K562 (cell line): ENCODE results near the gene TNFAIP1. TPM values are rescaled to one million over a fixed set of nuclear protein-coding genes. Genes with fewer than 3 reads are reported as not detected.

Source experiments
- ARID2 ChIP-seq: fragments of 450-650 bp; IDR thresholded peaks from 2 replicates; pipeline ENCODE4 v1.6.1; 2017; ENCODE audit warnings: antibody characterized with exemption, mild to moderate bottlenecking
- BCL6 ChIP-seq: fragments of 250-450 bp; sonication (Bioruptor Pico); IDR thresholded peaks from 2 replicates; pipeline ENCODE4 v1.4.0; 2020
- BRF1 ChIP-seq: IDR thresholded peaks from 3 replicates; pipeline ENCODE4 v1.6.1; 2011; ENCODE audit warnings: borderline replicate concordance, mild to moderate bottlenecking; ENCODE audit not compliant: insufficient read length; ENCODE audit errors: extremely low read depth
- CAMTA2 ChIP-seq: fragments of 250-450 bp; sonication (Bioruptor Pico); conservative IDR thresholded peaks from 2 replicates; pipeline ENCODE4 v1.5.1; 2022
- CBFA2T3 ChIP-seq: fragments of 450-650 bp; IDR thresholded peaks from 2 replicates; pipeline ENCODE4 v1.6.1; 2017
- CBX2 ChIP-seq: fragments of 200-600 bp; sonication (generic); IDR thresholded peaks from one replicate; pipeline ENCODE4 v1.6.1; 2012; ENCODE audit warnings: mild to moderate bottlenecking, low read length, inconsistent platforms; ENCODE audit not compliant: insufficient read depth, poor library complexity, severe bottlenecking
- EP400 ChIP-seq: fragments of 450-650 bp; IDR thresholded peaks from 2 replicates; pipeline ENCODE4 v1.6.1; 2017; ENCODE audit warnings: antibody characterized with exemption, mild to moderate bottlenecking, moderate library complexity
- GABPB1 ChIP-seq: sonication (generic); formaldehyde crosslinking; IDR thresholded peaks from 2 replicates; pipeline ENCODE4 v1.8.0; 2022; ENCODE audit warnings: mild to moderate bottlenecking, missing genetic modification reagents
- GTF2E2 ChIP-seq: fragments of 200-800 bp; sonication (Bioruptor generic); IDR thresholded peaks from 2 replicates; pipeline ENCODE4 v1.6.1; 2016; ENCODE audit warnings: missing genetic modification characterization, missing compliant biosample characterization
- HOXB6 ChIP-seq: fragments of 250-450 bp; sonication (Bioruptor Pico); IDR thresholded peaks from 2 replicates; pipeline ENCODE4 v1.5.1; 2022; ENCODE audit warnings: mild to moderate bottlenecking, borderline replicate concordance
- KDM5B ChIP-seq: fragments of 200-600 bp; sonication (generic); IDR thresholded peaks from 2 replicates; pipeline ENCODE4 v1.6.1; 2012; ENCODE audit warnings: low read depth, mild to moderate bottlenecking, moderate library complexity, low read length, control low read depth, inconsistent platforms; ENCODE audit not compliant: insufficient replicate concordance
- MAX ChIP-seq: sonication (generic); formaldehyde crosslinking; IDR thresholded peaks from 2 replicates; pipeline ENCODE4 v1.9.0; 2022; ENCODE audit warnings: mild to moderate bottlenecking, missing genetic modification reagents
- PHTF2 ChIP-seq: fragments of 250-450 bp; sonication (Bioruptor Pico); IDR thresholded peaks from 2 replicates; pipeline ENCODE4 v1.5.0; 2021; ENCODE audit warnings: mild to moderate bottlenecking
- RBBP5 ChIP-seq: fragments of 200-600 bp; sonication (generic); IDR thresholded peaks from 2 replicates; pipeline ENCODE4 v1.6.1; 2012; ENCODE audit warnings: borderline replicate concordance, mild to moderate bottlenecking, low read length, control low read depth, inconsistent platforms; ENCODE audit not compliant: insufficient read depth, poor library complexity, severe bottlenecking
- RBM34 ChIP-seq: fragments of 200-400 bp; formaldehyde crosslinking; IDR thresholded peaks from 2 replicates; pipeline ENCODE4 v1.6.1; 2018; ENCODE audit warnings: low read length, borderline replicate concordance; ENCODE audit not compliant: insufficient read depth
- SIN3B ChIP-seq: fragments of 450-650 bp; IDR thresholded peaks from 2 replicates; pipeline ENCODE4 v1.6.1; 2017; ENCODE audit warnings: low read depth, mild to moderate bottlenecking, moderate library complexity
- STAT5B ChIP-seq: fragments of 250-450 bp; sonication (Bioruptor Pico); IDR thresholded peaks from 2 replicates; pipeline ENCODE4 v1.8.0; 2021; ENCODE audit warnings: mild to moderate bottlenecking, inconsistent platforms
- TCF7L2 ChIP-seq: fragments of 150-350 bp; IDR thresholded peaks from 2 replicates; pipeline ENCODE4 v1.6.1; 2016; ENCODE audit warnings: low read depth, mild to moderate bottlenecking, low read length, moderate library complexity
- UBTF ChIP-seq, 2 experiments: IDR thresholded peaks; 2 replicates each; pipeline ENCODE4 v1.6.1; 2012; ENCODE audit warnings: improper control_type of control experiment in 2 of 2, low read depth in 2 of 2, low read length in 2 of 2, borderline replicate concordance in 1 of 2
- ZNF197 ChIP-seq: fragments of 200-800 bp; sonication (Bioruptor generic); IDR thresholded peaks from 2 replicates; pipeline ENCODE4 v1.6.1; 2016; ENCODE audit warnings: low read depth, missing genetic modification characterization, missing compliant biosample characterization
- ZNF395 ChIP-seq: fragments of 200-800 bp; sonication (Bioruptor generic); IDR thresholded peaks from 2 replicates; pipeline ENCODE4 v1.6.1; 2017; ENCODE audit warnings: missing genetic modification characterization, missing compliant biosample characterization
- ZNF586 ChIP-seq: fragments of 450-650 bp; formaldehyde crosslinking; conservative IDR thresholded peaks from 2 replicates; pipeline ENCODE4 v1.4.0; 2020; ENCODE audit warnings: mild to moderate bottlenecking, moderate library complexity
- ZNF644 ChIP-seq: fragments of 200-800 bp; sonication (Bioruptor generic); IDR thresholded peaks from 2 replicates; pipeline ENCODE4 v1.6.1; 2016; ENCODE audit warnings: low read depth, missing genetic modification characterization, missing compliant biosample characterization
- ZNF696 ChIP-seq: fragments of 250-450 bp; sonication (Bioruptor Pico); conservative IDR thresholded peaks from 2 replicates; pipeline ENCODE4 v1.4.0; 2020; ENCODE audit warnings: mild to moderate bottlenecking, moderate library complexity
- polyA plus RNA-seq, 8 experiments: library from polyadenylated mRNA; depleted of rRNA in 4 of 8; stranded (reverse) in 5 of 8; unstranded in 3 of 8; fragments of >200 nt; fragmentation: Nextera tagmentation in 2 of 8; fragmentation: Illumina TruSeq in 1 of 8; extraction: Ambion mirVana in 2 of 8; extraction: Trizol in 1 of 8; gene quantifications; 2 replicates each; pipeline versions ENCODE4 v1.2.1 to v1.2.3, GENCODE V29; 2011 to 2014; ENCODE audit warnings: inconsistent platforms in 1 of 8, missing spikeins in 1 of 8
- total RNA-seq, 7 experiments: library from RNA; depleted of rRNA in 6 of 7; stranded (reverse); fragments of >200 nt in 6 of 7; fragmentation: Illumina TruSeq in 2 of 7; extraction: Trizol in 2 of 7; gene quantifications; 2 replicates each; pipeline versions ENCODE4 v1.2.1 to v1.2.3, GENCODE V29; 2011 to 2021; ENCODE audit warnings: low replicate concordance in 1 of 7

The TNFAIP1 gene
- total and polyA plus RNA-seq, 9 of the 15 experiments (the other 6 are each of a cell fraction or from before 2014, with no cell fraction given) = 2.1 to 20.1 (median 8.2) TPM

- TF ChIP-seq UBTF (IDR thresholded peaks at IDR 0.05; ENCODE audit: borderline replicate concordance in 1 of 2, low read depth in 2 of 2, low read length in 2 of 2) (no peak), KDM5B (peak; percentile 48), SIN3B (peak; percentile 76), GABPB1 (CRISPR knock-in tag) (peak; percentile 99), CBX2 (no peak), ZNF395 (CRISPR knock-in tag) (peak; percentile 86), CBFA2T3 (no peak), ZNF644 (peak; percentile 93), EP400 (peak; percentile 88), RBM34 (no peak), RBBP5 (peak; percentile 81), HOXB6 (CRISPR knock-in tag) (no peak), CAMTA2 (CRISPR knock-in tag) (no peak), ZNF696 (CRISPR knock-in tag) (no peak), GTF2E2 (no peak), ARID2 (no peak), BCL6 (no peak), MAX (peak; percentile 16; the same call in 1 of the 2 replicates), ZNF197 (CRISPR knock-in tag) (peak; percentile 75), TCF7L2 (peak; percentile 38; the same call in 1 of the 2 replicates), STAT5B (CRISPR knock-in tag) (no peak), ZNF586 (no peak), BRF1 (no peak), PHTF2 (CRISPR knock-in tag) (no peak)
These were observed at the start of gene TNFAIP1, which contains the start of gene IFT20 (continued) for GRCh38 chr17:28335201-28335958.
